Erythroblast (primary cell): ENCODE results near the gene BAIAP2L1.
"Not testable (repeated sequence)": the region's sequence is repeated elsewhere in the genome, so short reads cannot be mapped to it uniquely, and the experiment has no call there.

Experiments used
- GATA1 ChIP-seq: IDR thresholded peaks from 2 replicates; pipeline ENCODE4 v1.6.1; 2011; ENCODE audit warnings: low read depth, mild to moderate bottlenecking, control low read depth, low read length, moderate library complexity
- POLR2A ChIP-seq: IDR thresholded peaks from 2 replicates; pipeline ENCODE4 v1.6.1; 2011; ENCODE audit warnings: mild to moderate bottlenecking, low read length

DNA sequence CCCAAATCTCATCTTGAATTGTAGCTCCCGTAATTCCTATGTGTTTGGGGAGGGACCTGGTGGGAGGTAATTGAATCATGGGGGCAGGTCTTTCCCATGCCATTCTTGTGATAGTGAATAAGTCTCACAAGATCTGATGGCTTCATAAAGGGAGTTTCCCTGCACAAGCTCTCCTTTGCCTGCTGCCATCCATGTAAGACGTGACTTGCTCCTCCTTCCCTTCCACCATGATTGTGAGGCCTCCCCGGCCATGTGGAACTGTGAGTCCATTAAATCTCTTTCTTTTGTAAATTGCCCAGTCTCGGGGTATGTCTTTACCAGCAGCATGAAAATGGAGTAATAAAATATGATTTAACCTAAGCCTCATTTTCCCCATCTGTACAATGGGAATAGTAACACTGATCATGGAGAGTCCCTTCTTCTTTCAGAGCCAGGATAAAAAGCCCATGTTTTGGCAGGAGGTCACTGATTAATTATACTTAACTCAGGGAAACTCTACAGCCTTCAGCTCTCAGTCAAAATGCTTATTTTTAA lies 84.8 kb downstream of the BAIAP2L1 start:
- TF ChIP-seq POLR2A, GATA1: not testable (repeated sequence)
